ENCODE data around the gene ACAD8.

DNA sequence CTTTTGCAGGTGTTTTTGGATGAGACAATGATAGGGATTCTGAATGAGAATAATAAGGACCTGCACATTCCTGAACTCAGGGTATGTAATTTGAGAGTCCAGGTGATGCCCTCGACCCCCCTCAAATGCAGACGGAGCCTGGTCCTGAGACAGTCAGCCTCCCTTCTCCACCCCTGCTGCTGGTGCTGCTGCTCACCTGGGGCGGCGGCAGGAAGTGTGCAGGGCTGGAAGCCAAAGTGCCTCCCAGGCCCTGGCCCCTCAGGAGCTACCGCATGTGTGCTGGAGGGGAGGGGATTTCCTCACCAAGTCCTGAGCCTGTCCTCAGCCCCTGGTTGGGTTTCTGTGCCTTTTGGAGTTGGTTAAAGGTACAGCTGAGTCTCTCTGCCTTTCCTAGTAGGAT, 59.4 kb downstream of the ACAD8 start:
- TF ChIP-seq, protein P1, sequence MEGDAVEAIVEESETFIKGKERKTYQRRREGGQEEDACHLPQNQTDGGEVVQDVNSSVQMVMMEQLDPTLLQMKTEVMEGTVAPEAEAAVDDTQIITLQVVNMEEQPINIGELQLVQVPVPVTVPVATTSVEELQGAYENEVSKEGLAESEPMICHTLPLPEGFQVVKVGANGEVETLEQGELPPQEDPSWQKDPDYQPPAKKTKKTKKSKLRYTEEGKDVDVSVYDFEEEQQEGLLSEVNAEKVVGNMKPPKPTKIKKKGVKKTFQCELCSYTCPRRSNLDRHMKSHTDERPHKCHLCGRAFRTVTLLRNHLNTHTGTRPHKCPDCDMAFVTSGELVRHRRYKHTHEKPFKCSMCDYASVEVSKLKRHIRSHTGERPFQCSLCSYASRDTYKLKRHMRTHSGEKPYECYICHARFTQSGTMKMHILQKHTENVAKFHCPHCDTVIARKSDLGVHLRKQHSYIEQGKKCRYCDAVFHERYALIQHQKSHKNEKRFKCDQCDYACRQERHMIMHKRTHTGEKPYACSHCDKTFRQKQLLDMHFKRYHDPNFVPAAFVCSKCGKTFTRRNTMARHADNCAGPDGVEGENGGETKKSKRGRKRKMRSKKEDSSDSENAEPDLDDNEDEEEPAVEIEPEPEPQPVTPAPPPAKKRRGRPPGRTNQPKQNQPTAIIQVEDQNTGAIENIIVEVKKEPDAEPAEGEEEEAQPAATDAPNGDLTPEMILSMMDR (conservative IDR thresholded peaks at IDR 0.05; ENCODE audit: low read depth, low read length): no peak
- TF ChIP-seq EZH2 (IDR thresholded peaks at IDR 0.05; ENCODE audit: borderline replicate concordance, low read depth, low read length, poor library complexity, severe bottlenecking): no peak

All from A673 (cell line).